PC-9 (cell line): ENCODE measurements around the gene COG5. TPM values are rescaled to one million over a fixed set of nuclear protein-coding genes. Genes with fewer than 3 reads are reported as not detected.
"Not testable (repeated sequence)": the region's sequence is repeated elsewhere in the genome, so short reads cannot be mapped to it uniquely, and the experiment has no call there.

Source experiments
- BruUV-seq: library from RNA; stranded (reverse); fragments of 400-500 nt; replicated peaks from 2 replicates; lab custom pipeline; 2021; lab: Mats Ljungman, UMichigan
- CTCF ChIA-PET: fragments of 300-600 bp; sonication (Branson Sonifier 250); formaldehyde crosslinking; loops from one replicate; lab custom pipeline; 2022; ENCODE audit warnings: antibody characterized with exemption; lab: Charles Lee
- POLR2A ChIA-PET: fragments of 300-600 bp; sonication (Branson Sonifier 250); formaldehyde crosslinking; loops from one replicate; lab custom pipeline; 2022; ENCODE audit warnings: antibody characterized with exemption; ENCODE audit not compliant: unreplicated experiment; lab: Charles Lee
- DNase-seq, 2 experiments: peaks; one replicate each; pipeline versions ENCODE4 v3.0.0 to v3.0.0-alpha.2; 2015 to 2022; ENCODE audit warnings: mixed read lengths in 1 of 2
- H2AFZ ChIP-seq: fragments of 200-600 bp; sonication (generic); 2 replicates; pipeline ENCODE4 v1.8.1; 2017; ENCODE audit warnings: antibody characterized with exemption
- H3F3A ChIP-seq: fragments of 200-600 bp; sonication (generic); 2 replicates; pipeline ENCODE4 v1.8.1; 2017; ENCODE audit warnings: antibody characterized with exemption, mild to moderate bottlenecking, low read depth; ENCODE audit not compliant: insufficient read depth
- H3K27ac ChIP-seq: fragments of 200-600 bp; sonication (generic); 2 replicates; pipeline ENCODE4 v1.6.1; 2016; ENCODE audit warnings: mixed run types
- H3K27me3 ChIP-seq: fragments of 200-600 bp; sonication (generic); 2 replicates; pipeline ENCODE4 v1.6.1; 2016; ENCODE audit warnings: low read depth, mixed run types; ENCODE audit not compliant: insufficient read depth
- H3K36me3 ChIP-seq: fragments of 200-600 bp; sonication (generic); 2 replicates; pipeline ENCODE4 v1.6.1; 2016; ENCODE audit warnings: low read depth, mixed run types
- H3K4me1 ChIP-seq: fragments of 200-600 bp; sonication (generic); replicated peaks from 2 replicates; pipeline ENCODE4 v1.6.1; 2016; ENCODE audit warnings: mixed run types; ENCODE audit not compliant: insufficient read depth
- H3K4me2 ChIP-seq: fragments of 200-600 bp; sonication (generic); 2 replicates; pipeline ENCODE4 v1.6.1; 2017; ENCODE audit warnings: mixed run types
- H3K4me3 ChIP-seq: fragments of 200-600 bp; sonication (generic); 2 replicates; pipeline ENCODE4 v1.6.1; 2016; ENCODE audit warnings: mixed run types
- H3K79me2 ChIP-seq: fragments of 200-600 bp; sonication (generic); 2 replicates; pipeline ENCODE4 v1.6.1; 2017; ENCODE audit warnings: low read depth, mixed run types
- H3K9me2 ChIP-seq: fragments of 200-600 bp; sonication (generic); 2 replicates; pipeline ENCODE4 v1.8.1; 2017; ENCODE audit warnings: mild to moderate bottlenecking; ENCODE audit not compliant: insufficient read depth
- H3K9me3 ChIP-seq: fragments of 200-600 bp; sonication (generic); 2 replicates; pipeline ENCODE4 v1.8.1; 2016; ENCODE audit warnings: low read depth; ENCODE audit not compliant: insufficient read depth
- H4K20me1 ChIP-seq: fragments of 200-600 bp; sonication (generic); 2 replicates; pipeline ENCODE4 v1.8.1; 2017; ENCODE audit not compliant: insufficient read depth
- CTCF ChIP-seq: fragments of 200-600 bp; sonication (generic); conservative IDR thresholded peaks from 2 replicates; pipeline ENCODE4 v1.6.1; 2017; ENCODE audit warnings: mixed run types, antibody characterized with exemption, mild to moderate bottlenecking, moderate library complexity
- EZH2 ChIP-seq: fragments of 200-600 bp; sonication (generic); IDR thresholded peaks from 2 replicates; pipeline ENCODE4 v1.8.0; 2017; ENCODE audit warnings: antibody characterized with exemption, low read depth
- intact Hi-C: fragments of 100-400 bp; cut with micrococcal nuclease; formaldehyde crosslinking; loops from one replicate; pipeline ENCODE4 v1.10.0; 2022; ENCODE audit not compliant: unreplicated experiment
- total RNA-seq: library from RNA; stranded (reverse); gene quantifications from 2 replicates; pipeline ENCODE4 v1.2.3, GENCODE V29; 2021

The COG5 gene
- total RNA-seq, 1 experiment from 2014 or later, result 43.5 TPM

- ChIA-PET POLR2A (no interaction called here), CTCF (no interaction called here)
- 0 out of 2 replicates have a peak, but pooled peaks cover 7% of the 10 kb centered on the region for H3K36me3 ChIP-seq
- no peaks in the 10 kb centered on the region for H3K9me3 ChIP-seq
- intact Hi-C loops, result no loop called here
- TF ChIP-seq EZH2, result no peak
- no peak for TF ChIP-seq CTCF
- no peaks in the 10 kb centered on the region for H3K27me3 ChIP-seq
- no peaks in the 10 kb centered on the region for H3K79me2 ChIP-seq
- H3K4me2 ChIP-seq, result no peak overlapping the region
- H4K20me1 ChIP-seq, result no peaks in the 10 kb centered on the region
- no peaks in the 10 kb centered on the region for H3K9me2 ChIP-seq
- no peak overlapping the region for H3K27ac ChIP-seq
- DNase-seq, result no peak
- no peak overlapping the region for H3K4me3 ChIP-seq
- peaks cover 16% of the 10 kb centered on the region; the same call in 1 of the 2 replicates for H3F3A ChIP-seq
- no TSS peak for BruUV-seq
- no peak overlapping the region for H2AFZ ChIP-seq
- peaks cover 29% of the 10 kb centered on the region for H3K4me1 ChIP-seq
Measured at GRCh38 chr7:107228291-107228690, 335.4 kb downstream of the COG5 start.

GRCh38 chr7:107224374-107225223 lies 339.1 kb downstream of the COG5 start:
- 0 out of 2 replicates have a peak, but pooled peaks cover 5% of the 10 kb centered on the region for H3K36me3 ChIP-seq
- no peak overlapping the region for H2AFZ ChIP-seq
- CTCF ChIA-PET, result no interaction called here
- H3K27ac ChIP-seq, result no peak overlapping the region
- no peak for TF ChIP-seq EZH2
- no peak for TF ChIP-seq CTCF
- POLR2A ChIA-PET, result no interaction called here
- 0 out of 2 replicates have a peak, but pooled peaks cover 2% of the 10 kb centered on the region for H3F3A ChIP-seq
- no peak overlapping the region for H3K4me3 ChIP-seq
- intact Hi-C loops, result no loop called here
- no peaks in the 10 kb centered on the region for H3K9me3 ChIP-seq
- no peaks in the 10 kb centered on the region for H3K79me2 ChIP-seq
- H4K20me1 ChIP-seq, result no peaks in the 10 kb centered on the region
- no peaks in the 10 kb centered on the region for H3K27me3 ChIP-seq
- BruUV-seq, result no TSS peak
- peaks cover 6% of the 10 kb centered on the region for H3K4me1 ChIP-seq
- H3K4me2 ChIP-seq, result no peak overlapping the region
- no peak for DNase-seq
- H3K9me2 ChIP-seq, result no peaks in the 10 kb centered on the region

- CTCF ChIA-PET, H3K27me3 ChIP-seq, H4K20me1 ChIP-seq, H3F3A ChIP-seq, H2AFZ ChIP-seq, H3K4me1 ChIP-seq, POLR2A ChIA-PET, H3K79me2 ChIP-seq, BruUV-seq, H3K27ac ChIP-seq, DNase-seq, H3K4me3 ChIP-seq, H3K9me3 ChIP-seq, H3K4me2 ChIP-seq, H3K9me2 ChIP-seq, intact Hi-C loops, H3K36me3 ChIP-seq: not testable (repeated sequence)
Measured at GRCh38 chr7:107220806-107221205, 342.9 kb downstream of the COG5 start.
